K562 (cell line): ENCODE data around the gene ELOVL2. TPM values are rescaled to one million over a fixed set of nuclear protein-coding genes. Genes with fewer than 3 reads are reported as not detected.

ENCODE experiments used
- ATAC-seq: fragments of 200-7000 bp; cut with Tn5 transposase; 3 replicates; pipeline ENCODE4 v1.9.1; 2020; ENCODE audit warnings: moderate library complexity
- BruUV-seq: library from RNA; stranded (reverse); fragments of 400-500 nt; replicated peaks from 2 replicates; lab custom pipeline; 2021; lab: Mats Ljungman, UMichigan
- CTCF ChIA-PET: fragments of 300-600 bp; formaldehyde crosslinking; extraction: SDS; loops from one replicate; lab custom pipeline; 2021; ENCODE audit warnings: low intra/inter-chr PET ratio; lab: Yijun Ruan, JAX
- POLR2A ChIA-PET: fragments of 300-600, 350-650 bp; sonication (Branson Sonifier 250); formaldehyde crosslinking; extraction: SDS; loops from one replicate; lab custom pipeline; 2021; ENCODE audit warnings: antibody characterized with exemption, inconsistent platforms; lab: Yijun Ruan, JAX
- DNase-seq, 4 experiments: peaks; one replicate each; pipeline versions ENCODE4 v3.0.0 to v3.0.0-alpha.2; 2011 to 2018; ENCODE audit warnings: low spot score in 3 of 4, mixed read lengths in 3 of 4; ENCODE audit errors: extremely low read depth in 1 of 4
- FAIRE-seq: peaks from 2 replicates; lab custom pipeline; 2011; peaks lifted over from hg19 to GRCh38; lab: Jason Lieb, UNC
- H2AFZ ChIP-seq: 2 replicates; pipeline ENCODE4 v1.6.0; 2011; ENCODE audit warnings: low read depth, low read length, control low read depth, inconsistent platforms
- H3K27ac ChIP-seq: fragments of 200-600 bp; 3 replicates; pipeline ENCODE4 v1.8.0; 2011; ENCODE audit warnings: low read depth, mild to moderate bottlenecking, control low read depth, inconsistent platforms, low read length, moderate library complexity, mixed read lengths; ENCODE audit errors: extremely low read depth
- H3K27me3 ChIP-seq, 2 experiments: fragments of 300-600 bp in 1 of 2; 2 replicates in 1 of 2; 3 replicates in 1 of 2; pipeline versions ENCODE4 v1.6.0 to v1.8.0; 2011; ENCODE audit warnings: inconsistent platforms in 2 of 2, low read length in 2 of 2, mild to moderate bottlenecking in 1 of 2, mixed read lengths in 1 of 2, moderate library complexity in 1 of 2; ENCODE audit not compliant: control insufficient read depth in 2 of 2, insufficient read depth in 2 of 2
- H3K36me3 ChIP-seq: fragments of 300-600 bp; 3 replicates; pipeline ENCODE4 v1.8.0; 2011; ENCODE audit warnings: mild to moderate bottlenecking, low read length, inconsistent platforms; ENCODE audit not compliant: control insufficient read depth, insufficient read depth
- H3K4me1 ChIP-seq, 2 experiments: fragments of 200-600 bp in 1 of 2; replicated peaks in 1 of 2; 2 replicates in 1 of 2; 3 replicates in 1 of 2; pipeline versions ENCODE4 v1.5.1 to v1.8.0; 2011; ENCODE audit warnings: inconsistent platforms in 2 of 2, low read length in 2 of 2, mild to moderate bottlenecking in 1 of 2, mixed read lengths in 1 of 2, moderate library complexity in 1 of 2; ENCODE audit not compliant: control insufficient read depth in 2 of 2, insufficient read depth in 2 of 2
- H3K4me2 ChIP-seq: 2 replicates; pipeline ENCODE4 v1.6.1; 2011; ENCODE audit warnings: low read length, control low read depth, inconsistent platforms, mixed read lengths; ENCODE audit not compliant: insufficient read depth
- H3K4me3 ChIP-seq: fragments of 200-600 bp; sonication (generic), shearing (Covaris generic); 2 replicates; pipeline ENCODE4 v1.5.1; 2016; ENCODE audit warnings: control low read depth, inconsistent platforms
- H3K79me2 ChIP-seq: fragments of 200-600 bp; 3 replicates; pipeline ENCODE4 v1.8.0; 2011; ENCODE audit warnings: low read length, inconsistent platforms; ENCODE audit not compliant: control insufficient read depth, insufficient read depth
- H3K9ac ChIP-seq, 2 experiments: 2 replicates each; pipeline versions ENCODE4 v1.6.0 to v1.6.1; 2011; ENCODE audit warnings: low read depth in 2 of 2, low read length in 2 of 2, control low read depth in 1 of 2, inconsistent platforms in 1 of 2, mild to moderate bottlenecking in 1 of 2, mixed read lengths in 1 of 2; ENCODE audit not compliant: insufficient read depth in 1 of 2
- H3K9me1 ChIP-seq: one replicate; pipeline ENCODE4 v1.6.0; 2011; ENCODE audit warnings: inconsistent platforms, mild to moderate bottlenecking, low read length, moderate library complexity; ENCODE audit not compliant: control insufficient read depth, insufficient read depth
- H3K9me3 ChIP-seq: replicated peaks from 2 replicates; pipeline ENCODE4 v1.5.1; 2011; ENCODE audit warnings: low read depth, low read length, inconsistent platforms; ENCODE audit not compliant: control insufficient read depth, insufficient read depth
- H4K20me1 ChIP-seq: replicated peaks from 2 replicates; pipeline ENCODE4 v1.6.1; 2011; ENCODE audit warnings: low read length, inconsistent platforms, mixed read lengths; ENCODE audit not compliant: control insufficient read depth, insufficient read depth
- HDGF ChIP-seq: fragments of 450-650 bp; IDR thresholded peaks from 2 replicates; pipeline ENCODE4 v1.6.1; 2016
- NR2C1 ChIP-seq, 2 experiments: fragments of 450-650 bp; IDR thresholded peaks; 2 replicates each; pipeline ENCODE4 v1.6.1; 2017; ENCODE audit warnings: mild to moderate bottlenecking in 2 of 2, antibody characterized with exemption in 1 of 2, inconsistent platforms in 1 of 2, missing compliant biosample characterization in 1 of 2, missing genetic modification characterization in 1 of 2
- PKNOX1 ChIP-seq: fragments of 450-650 bp; IDR thresholded peaks from 2 replicates; pipeline ENCODE4 v1.6.1; 2016
- ZBTB26 ChIP-seq: fragments of 450-650 bp; formaldehyde crosslinking; IDR thresholded peaks from 2 replicates; pipeline ENCODE4 v1.4.0; 2022; ENCODE audit warnings: missing genetic modification characterization
- ZBTB49 ChIP-seq: sonication (generic); formaldehyde crosslinking; IDR thresholded peaks from 2 replicates; pipeline ENCODE4 v1.8.0; 2022; ENCODE audit warnings: missing genetic modification reagents, mild to moderate bottlenecking, borderline replicate concordance
- ZBTB5 ChIP-seq: fragments of 450-650 bp; IDR thresholded peaks from 2 replicates; pipeline ENCODE4 v1.6.1; 2017; ENCODE audit warnings: antibody characterized with exemption
- ZBTB9 ChIP-seq: fragments of 450-650 bp; formaldehyde crosslinking; IDR thresholded peaks from 2 replicates; pipeline ENCODE4 v1.4.0; 2020; ENCODE audit warnings: mild to moderate bottlenecking, moderate library complexity
- ZNF212 ChIP-seq: fragments of 450-650 bp; formaldehyde crosslinking; IDR thresholded peaks from 2 replicates; pipeline ENCODE4 v1.4.0; 2020; ENCODE audit warnings: mild to moderate bottlenecking
- ZNF232 ChIP-seq: sonication (generic); formaldehyde crosslinking; IDR thresholded peaks from 2 replicates; pipeline ENCODE4 v1.8.0; 2022; ENCODE audit warnings: mild to moderate bottlenecking, missing genetic modification reagents
- ZNF280A ChIP-seq: fragments of 450-650 bp; IDR thresholded peaks from 2 replicates; pipeline ENCODE4 v1.6.1; 2018; ENCODE audit warnings: mild to moderate bottlenecking, low read depth; ENCODE audit not compliant: partially characterized antibody
- ZNF408 ChIP-seq: fragments of 250-450 bp; sonication (Bioruptor Pico); IDR thresholded peaks from 2 replicates; pipeline ENCODE4 v1.4.0; 2020; ENCODE audit warnings: low read depth, mild to moderate bottlenecking, moderate library complexity
- ZNF707 ChIP-seq: fragments of 250-450 bp; sonication (Bioruptor Pico); conservative IDR thresholded peaks from 2 replicates; pipeline ENCODE4 v1.8.0; 2022; ENCODE audit warnings: inconsistent platforms, mild to moderate bottlenecking, moderate library complexity
- WGBS: fragments of 100-300 bp; shearing (Covaris generic); methylation state at CpG from one replicate; pipeline ENCODE4 v1.1.6; 2016; ENCODE audit warnings: low coverage, mixed read lengths; ENCODE audit not compliant: insufficient coverage; ENCODE audit errors: missing lambda C conversion rate; 5-methylcytosine and 5-hydroxymethylcytosine counted together
- in situ Hi-C: fragments of 300-500 bp; cut with MboI; formaldehyde crosslinking; loops from 4 replicates; pipeline ENCODE4 v1.15.0; 2018; ENCODE audit warnings: inconsistent platforms, mixed read lengths
- intact Hi-C: fragments of 100-400 bp; cut with micrococcal nuclease; formaldehyde crosslinking; loops from 2 replicates; pipeline ENCODE4 v1.14.2; 2022
- polyA plus RNA-seq, 8 experiments: library from polyadenylated mRNA; depleted of rRNA in 4 of 8; stranded (reverse) in 5 of 8; unstranded in 3 of 8; fragments of >200 nt; fragmentation: Nextera tagmentation in 2 of 8; fragmentation: Illumina TruSeq in 1 of 8; extraction: Ambion mirVana in 2 of 8; extraction: Trizol in 1 of 8; gene quantifications; 2 replicates each; pipeline versions ENCODE4 v1.2.1 to v1.2.3, GENCODE V29; 2011 to 2014; ENCODE audit warnings: inconsistent platforms in 1 of 8, missing spikeins in 1 of 8
- total RNA-seq, 7 experiments: library from RNA; depleted of rRNA in 6 of 7; stranded (reverse); fragments of >200 nt in 6 of 7; fragmentation: Illumina TruSeq in 2 of 7; extraction: Trizol in 2 of 7; gene quantifications; 2 replicates each; pipeline versions ENCODE4 v1.2.1 to v1.2.3, GENCODE V29; 2011 to 2021; ENCODE audit warnings: low replicate concordance in 1 of 7

The ELOVL2 gene
- total and polyA plus RNA-seq, 9 of the 15 experiments (the other 6 are each of a cell fraction or from before 2014, with no cell fraction given), result 0.05 to 0.96 (median 0.31) TPM

GRCh38 chr6:10957414-10957886 is 86.7 kb downstream of the ELOVL2 start:
- DNase-seq, result no peak
- H2AFZ ChIP-seq, result no peak overlapping the region
- H3K9me3 ChIP-seq, result no peaks in the 10 kb centered on the region
- no peaks in the 10 kb centered on the region for H4K20me1 ChIP-seq
- no peak for ATAC-seq
- FAIRE-seq, result no peak
- H3K79me2 ChIP-seq, result no peaks in the 10 kb centered on the region
- CTCF ChIA-PET, result no interaction called here
- no peaks in the 10 kb centered on the region; a peak in 1 of 5 replicates for H3K4me1 ChIP-seq
- BruUV-seq, result no TSS peak
- H3K27ac ChIP-seq, result no peak overlapping the region
- no peaks in the 10 kb centered on the region for H3K27me3 ChIP-seq
- H3K9me1 ChIP-seq, result no peaks in the 10 kb centered on the region
- WGBS, result 88% methylated on average over 6 of the region's 6 CpGs
- POLR2A ChIA-PET, result no interaction called here
- intact Hi-C loops, result loop anchor here (10.0 kb wide), 2 partner anchors 187 to 617 kb away; no protein-coding TSS in a partner anchor
- no peak overlapping the region for H3K9ac ChIP-seq
- no peak overlapping the region for H3K4me2 ChIP-seq
- peaks cover 20% of the 10 kb centered on the region for H3K36me3 ChIP-seq
- H3K4me3 ChIP-seq, result no peak overlapping the region
- in situ Hi-C loops, result loop anchor here (5.0 to 25.0 kb wide), 2 partner anchors 110 to 530 kb away; no protein-coding TSS in a partner anchor
- no peak for TF ChIP-seq ZNF707 (CRISPR knock-in tag)
- no peak for TF ChIP-seq ZNF212 (CRISPR knock-in tag)
- no peak for TF ChIP-seq ZBTB9 (CRISPR knock-in tag)
- no peak for TF ChIP-seq ZBTB26
- no peak for TF ChIP-seq ZNF232 (CRISPR knock-in tag)
- no peak for TF ChIP-seq ZBTB49 (CRISPR knock-in tag)
- TF ChIP-seq ZBTB5, result no peak
- TF ChIP-seq NR2C1 (IDR thresholded peaks at IDR 0.05), result no peak
- no peak for TF ChIP-seq NR2C1 (tag; IDR thresholded peaks at IDR 0.05)
- TF ChIP-seq HDGF, result no peak
- no peak for TF ChIP-seq PKNOX1
- no peak for TF ChIP-seq ZNF408
- no peak for TF ChIP-seq ZNF280A
